Effector CD4-positive, alpha-beta T cell (primary cell): ENCODE data around the gene PAPPA2.
"Not testable (repeated sequence)": the region's sequence is repeated elsewhere in the genome, so short reads cannot be mapped to it uniquely, and the experiment has no call there.

Experiments used
- DNase-seq: peaks from one replicate; pipeline ENCODE4 v3.0.0-alpha.2; 2020

Gene PAPPA2

DNA sequence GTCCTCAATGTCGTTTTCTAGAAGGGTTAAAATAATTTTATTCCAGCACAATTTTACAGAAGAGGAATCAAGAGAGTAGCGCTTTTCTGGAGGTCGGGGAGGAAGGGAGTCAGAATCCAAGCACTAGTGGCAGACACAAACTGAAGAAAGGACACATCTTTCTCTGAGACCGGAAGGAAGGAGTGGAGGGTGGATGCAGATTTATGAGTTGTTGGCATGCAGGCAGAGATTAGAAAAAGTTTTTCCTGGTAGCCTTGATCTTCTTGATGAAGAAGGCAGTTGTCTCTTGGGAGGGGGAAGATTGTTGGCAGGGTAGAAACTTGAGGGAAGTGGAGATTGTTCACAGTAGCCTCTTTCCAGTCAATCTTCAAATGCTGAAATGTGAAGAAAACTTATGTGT lies 149.8 kb downstream of the PAPPA2 start:
- no peak for DNase-seq

DNA sequence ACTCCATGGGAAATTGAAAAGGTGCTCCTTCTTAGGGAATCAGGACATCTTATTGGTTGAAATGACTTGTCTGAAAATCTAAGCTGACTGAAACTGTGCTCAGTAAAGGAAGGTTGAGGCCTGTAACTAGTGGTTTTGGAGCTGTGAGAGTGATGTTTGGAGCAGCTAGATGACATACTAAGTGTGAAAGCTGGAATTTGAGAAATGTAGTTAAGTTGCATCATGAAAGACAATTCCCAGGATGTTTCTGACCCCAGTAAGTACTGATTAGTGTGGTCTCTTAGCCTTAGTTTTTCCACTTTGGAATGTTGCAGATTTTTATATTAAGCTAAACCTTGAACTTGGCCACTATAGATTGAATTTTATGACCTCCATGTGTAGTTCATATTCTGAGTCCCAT lies 154.9 kb downstream of the PAPPA2 start:
- no peak for DNase-seq

DNA sequence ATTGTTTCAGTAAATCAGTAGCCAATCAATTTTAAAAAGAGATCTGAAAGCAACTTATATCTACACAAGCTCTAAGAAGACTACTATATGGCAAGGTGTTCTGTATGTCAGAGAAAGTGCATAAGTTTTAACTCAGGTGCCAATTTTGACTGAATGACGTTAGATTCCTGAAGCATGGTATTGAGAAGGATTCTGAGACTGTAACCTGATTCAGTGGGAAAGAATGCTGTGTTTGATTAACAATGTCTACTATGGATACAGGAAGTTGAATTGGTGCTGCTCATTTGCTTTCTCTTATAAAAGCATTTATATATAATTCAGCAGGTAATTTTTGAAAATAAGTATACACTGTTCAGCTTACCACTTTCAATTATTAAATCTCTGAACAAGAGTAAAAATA lies 156.3 kb downstream of the PAPPA2 start:
- no peak for DNase-seq

DNA sequence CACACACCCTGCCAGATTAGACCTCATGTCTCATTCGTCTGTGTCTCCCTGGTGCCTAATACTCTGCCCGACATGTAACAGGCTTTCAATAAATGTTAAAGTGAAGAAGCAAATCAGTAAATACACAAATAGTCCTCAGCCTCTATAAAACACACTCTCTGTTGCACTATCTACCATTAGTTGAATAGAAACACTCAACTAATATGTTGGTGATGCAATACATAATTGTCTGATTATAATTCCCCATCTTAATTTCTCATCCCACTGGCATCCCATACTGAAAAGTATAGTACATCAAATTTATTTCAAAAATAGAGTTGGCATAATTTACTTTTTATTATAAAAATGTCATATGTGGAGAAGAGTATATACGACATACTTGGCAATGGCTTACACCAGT lies 162.4 kb downstream of the PAPPA2 start:
- DNase-seq, result no peak

DNA sequence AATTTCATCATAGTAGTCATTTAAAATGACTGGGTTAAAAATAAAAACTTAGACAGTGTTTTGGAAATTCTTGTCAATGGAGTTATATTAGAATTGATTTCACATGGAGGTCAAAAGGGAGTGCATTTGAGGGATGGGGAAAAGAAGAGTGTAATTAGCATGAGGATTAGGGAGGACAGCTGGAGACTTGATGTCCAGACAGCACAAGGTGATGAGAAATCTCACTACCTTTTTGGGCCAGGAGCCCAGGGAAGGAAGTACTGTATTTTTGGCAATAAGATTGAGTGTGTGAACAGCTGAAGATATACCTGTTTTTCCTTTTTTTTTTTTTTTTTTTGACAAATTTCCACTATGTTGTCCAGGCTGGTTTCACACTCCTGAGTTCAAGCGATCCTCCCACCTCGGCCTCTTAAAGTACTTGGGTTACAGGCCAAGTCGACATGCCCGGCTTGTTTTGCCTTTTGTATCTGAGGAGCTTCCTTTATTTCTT lies 163.6 kb downstream of the PAPPA2 start:
- no peak for DNase-seq

DNA sequence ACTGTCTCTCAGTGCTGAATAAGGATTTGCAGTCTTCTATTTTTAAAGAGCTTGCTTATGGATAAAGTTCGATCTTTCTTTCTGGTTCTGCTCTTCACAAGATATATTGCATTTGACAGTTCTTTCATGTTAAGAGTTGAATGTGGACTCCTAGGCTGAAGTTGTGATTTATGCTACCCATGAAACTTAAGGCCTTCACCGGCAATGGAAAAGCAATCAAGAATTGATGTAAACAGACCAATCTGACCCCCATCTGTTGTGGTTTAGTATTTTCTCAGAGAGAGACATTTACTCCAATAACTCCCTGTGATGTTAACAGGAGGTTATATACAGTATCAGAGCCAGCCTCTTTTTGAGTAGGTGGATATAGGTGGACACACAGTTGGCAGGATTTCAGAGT lies 165.8 kb downstream of the PAPPA2 start:
- no peak for DNase-seq

DNA sequence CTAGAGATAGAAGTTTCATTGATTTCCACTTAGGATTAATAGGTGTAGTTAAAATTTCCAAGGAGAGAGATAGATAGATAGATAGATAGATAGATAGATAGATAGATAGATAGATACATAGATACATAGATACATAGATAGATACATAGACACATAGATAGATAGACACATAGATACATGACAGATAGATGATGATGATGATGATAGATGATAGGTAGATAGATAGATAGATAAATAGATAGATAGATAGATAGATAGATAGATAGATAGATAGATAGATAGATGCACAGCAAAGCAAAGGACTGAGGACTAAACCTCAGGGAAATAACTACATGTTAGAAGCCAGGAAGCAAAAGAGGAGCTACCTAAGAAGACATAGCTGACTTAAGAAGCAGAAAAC lies 171.8 kb downstream of the PAPPA2 start:
- DNase-seq, result not testable (repeated sequence)

DNA sequence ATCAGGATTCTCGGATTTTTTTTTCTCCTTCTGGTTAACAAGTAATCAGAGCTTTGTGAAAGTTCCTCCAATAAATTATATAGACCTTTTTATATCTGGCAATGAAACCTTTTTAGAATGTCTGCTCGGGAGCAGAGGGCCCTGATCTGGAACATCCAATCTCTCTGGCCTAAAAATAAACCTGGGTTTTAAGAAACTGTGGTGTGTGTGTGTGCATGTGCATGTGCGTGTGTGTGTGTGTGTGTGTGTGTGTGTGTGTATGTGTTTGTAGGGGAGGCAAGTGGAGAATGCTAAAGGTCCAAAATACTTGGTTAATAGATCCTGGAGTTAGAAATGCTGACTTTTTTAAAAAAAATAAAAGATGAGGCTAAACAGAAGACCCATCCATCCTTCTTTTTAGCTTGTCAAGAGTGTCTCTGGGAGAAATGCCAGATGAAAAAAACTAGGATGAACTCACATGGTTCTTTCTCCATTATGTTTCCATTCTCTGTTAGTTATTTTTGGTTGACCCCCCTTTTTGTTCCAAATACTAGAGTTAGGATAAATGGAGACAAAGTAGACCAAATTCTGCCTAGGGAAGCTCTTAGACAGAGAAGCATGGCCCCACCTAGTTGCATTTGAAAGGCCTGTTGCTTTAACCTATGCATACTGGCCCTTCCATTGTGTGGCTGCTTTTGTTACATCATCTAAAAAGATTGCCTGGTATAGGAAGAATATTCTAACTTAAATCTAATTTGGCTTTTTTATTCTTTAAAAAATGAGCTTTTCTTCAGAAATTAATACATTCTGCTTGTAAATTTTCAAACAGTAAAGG lies 175.9 kb downstream of the PAPPA2 start:
- no peak for DNase-seq

DNA sequence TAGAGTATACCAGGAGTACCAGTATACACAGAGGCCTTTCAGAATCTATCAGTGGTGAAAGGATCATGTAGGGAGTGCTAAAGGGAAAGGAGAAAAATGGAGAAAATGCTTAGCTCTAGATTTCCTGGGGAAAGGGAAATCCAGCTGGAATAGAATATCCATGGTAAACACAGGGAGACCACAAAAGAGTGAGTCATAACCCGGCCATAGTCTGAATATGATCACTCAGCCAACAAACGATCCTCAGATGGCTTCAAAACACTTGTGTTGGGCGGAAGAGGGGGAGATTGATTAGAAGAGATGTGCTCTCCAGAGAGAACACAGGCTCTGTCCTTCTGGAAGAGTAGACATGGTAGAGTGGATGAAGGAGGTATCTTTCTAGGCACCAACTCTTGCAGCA lies 180.6 kb downstream of the PAPPA2 start:
- no peak for DNase-seq

DNA sequence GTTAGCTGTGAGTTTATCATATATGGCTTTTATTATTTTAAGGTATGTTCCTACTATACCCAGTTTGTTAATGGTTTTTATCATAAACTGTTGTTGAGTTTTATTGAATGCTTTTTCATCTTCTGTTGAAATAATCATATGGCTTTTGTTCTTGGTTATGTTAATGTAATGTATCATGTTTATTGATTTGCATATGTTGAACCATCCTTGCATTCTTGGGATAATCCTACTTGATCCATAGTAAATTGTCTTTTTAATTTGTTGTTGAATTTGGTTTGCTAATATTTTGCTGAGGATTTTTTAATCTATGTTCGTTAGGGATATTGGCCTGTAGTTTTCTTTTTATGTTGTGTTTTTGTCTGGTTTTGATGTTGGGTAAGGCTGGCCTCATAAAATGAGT lies 185.6 kb downstream of the PAPPA2 start:
- DNase-seq, result no peak

DNA sequence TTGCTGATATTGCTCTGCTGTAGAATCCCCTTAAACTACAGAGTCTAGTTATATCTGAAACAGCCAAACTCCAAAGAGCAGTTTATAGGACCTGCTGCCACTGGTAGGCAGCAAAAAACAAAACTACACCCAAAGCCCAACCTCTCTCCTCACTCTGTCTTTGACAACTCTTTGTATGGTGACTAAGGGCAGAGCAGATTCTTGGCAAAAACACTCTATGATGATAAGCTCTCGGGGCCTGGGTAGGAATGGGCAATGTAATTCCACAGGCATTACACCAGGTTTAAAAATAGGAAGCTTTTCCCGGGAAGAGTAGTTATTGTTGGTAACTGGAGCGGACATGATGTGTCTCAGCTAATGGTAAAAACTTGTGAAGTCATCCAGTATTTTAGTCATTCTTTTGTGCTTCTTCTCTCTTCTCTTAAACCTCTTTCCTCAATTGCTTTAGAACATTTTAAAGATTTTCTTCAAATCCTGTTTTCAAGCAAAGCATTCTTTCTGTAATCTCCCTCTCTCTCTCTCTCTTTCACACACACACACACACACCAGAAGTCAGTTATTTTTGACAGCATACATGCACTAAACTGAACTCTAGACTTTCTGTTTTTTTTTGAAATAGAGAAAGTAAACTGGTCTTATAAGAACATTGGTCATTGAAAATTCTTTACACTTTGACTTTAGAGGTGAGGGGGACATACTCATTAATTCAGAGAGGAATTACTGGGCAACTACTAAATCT lies 193.5 kb downstream of the PAPPA2 start:
- DNase-seq, result no peak

DNA sequence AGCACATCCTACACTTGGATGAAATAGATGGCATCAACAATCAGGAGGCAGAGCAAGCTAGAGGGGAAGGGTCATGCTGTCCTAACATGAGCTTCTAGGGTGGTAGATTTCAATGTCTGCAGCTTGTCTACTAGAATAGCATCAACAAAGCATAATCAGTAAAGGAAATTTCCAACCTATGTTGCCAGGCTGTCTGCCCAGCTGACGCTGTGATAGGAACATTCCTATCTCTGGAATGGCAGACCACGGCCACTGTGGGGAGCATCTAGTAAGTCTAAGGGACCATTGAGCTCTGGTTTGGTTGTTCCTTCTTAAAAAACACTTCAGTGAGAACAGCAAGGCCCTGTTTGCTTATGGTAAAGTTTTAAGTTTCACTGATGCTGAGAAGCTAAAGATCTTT lies 206.8 kb downstream of the PAPPA2 start:
- DNase-seq, result no peak

DNA sequence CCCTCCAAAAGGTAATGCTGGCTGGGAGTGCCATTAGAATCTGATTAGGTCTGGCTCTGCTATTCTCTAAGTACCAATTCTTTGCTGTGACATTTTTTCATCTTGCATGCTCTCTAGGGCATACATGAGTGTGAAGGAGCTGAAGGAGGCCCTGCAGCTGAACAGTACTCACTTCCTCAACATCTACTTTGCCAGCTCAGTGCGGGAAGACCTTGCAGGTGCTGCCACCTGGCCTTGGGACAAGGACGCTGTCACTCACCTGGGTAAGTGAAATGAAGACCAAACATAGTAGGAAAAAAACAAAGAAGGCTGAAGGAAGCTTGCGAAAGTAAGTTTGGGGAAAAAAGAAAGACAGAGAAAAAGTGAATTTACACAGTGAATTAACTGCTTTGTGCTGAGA lies 207.9 kb downstream of the PAPPA2 start:
- no peak for DNase-seq

DNA sequence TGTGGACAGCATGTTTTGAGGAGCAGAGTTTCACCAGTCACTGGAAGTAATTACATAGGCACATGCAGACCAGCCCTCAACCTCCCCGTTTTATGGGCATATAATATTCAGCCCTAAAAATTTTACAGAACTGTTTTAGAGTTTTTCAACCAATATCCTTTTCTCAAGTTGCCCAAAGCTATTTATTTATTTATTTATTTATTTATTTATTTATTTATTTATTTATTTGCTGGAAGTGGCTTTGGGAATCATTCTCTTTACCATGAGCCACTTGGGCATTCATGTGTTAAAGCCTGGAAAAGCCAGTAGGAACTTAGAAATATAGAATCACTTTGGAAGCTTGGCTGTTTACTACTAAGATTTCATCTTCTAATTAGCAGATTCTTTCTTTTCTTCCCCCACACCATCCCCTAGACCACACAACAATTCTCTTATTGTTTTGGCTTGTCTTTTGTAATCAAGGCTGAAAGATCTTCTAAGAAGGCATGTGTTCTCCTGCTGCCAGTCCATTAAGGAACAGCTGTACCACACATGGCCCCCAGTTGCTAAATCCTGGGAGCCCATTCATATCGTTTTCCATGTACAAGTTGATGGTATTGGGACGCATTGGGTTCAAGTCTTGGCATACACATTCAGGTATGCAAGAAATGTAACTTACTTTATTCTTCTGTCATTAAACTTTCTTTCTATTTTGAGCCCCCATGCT lies 220.0 kb downstream of the PAPPA2 start:
- no peak for DNase-seq

DNA sequence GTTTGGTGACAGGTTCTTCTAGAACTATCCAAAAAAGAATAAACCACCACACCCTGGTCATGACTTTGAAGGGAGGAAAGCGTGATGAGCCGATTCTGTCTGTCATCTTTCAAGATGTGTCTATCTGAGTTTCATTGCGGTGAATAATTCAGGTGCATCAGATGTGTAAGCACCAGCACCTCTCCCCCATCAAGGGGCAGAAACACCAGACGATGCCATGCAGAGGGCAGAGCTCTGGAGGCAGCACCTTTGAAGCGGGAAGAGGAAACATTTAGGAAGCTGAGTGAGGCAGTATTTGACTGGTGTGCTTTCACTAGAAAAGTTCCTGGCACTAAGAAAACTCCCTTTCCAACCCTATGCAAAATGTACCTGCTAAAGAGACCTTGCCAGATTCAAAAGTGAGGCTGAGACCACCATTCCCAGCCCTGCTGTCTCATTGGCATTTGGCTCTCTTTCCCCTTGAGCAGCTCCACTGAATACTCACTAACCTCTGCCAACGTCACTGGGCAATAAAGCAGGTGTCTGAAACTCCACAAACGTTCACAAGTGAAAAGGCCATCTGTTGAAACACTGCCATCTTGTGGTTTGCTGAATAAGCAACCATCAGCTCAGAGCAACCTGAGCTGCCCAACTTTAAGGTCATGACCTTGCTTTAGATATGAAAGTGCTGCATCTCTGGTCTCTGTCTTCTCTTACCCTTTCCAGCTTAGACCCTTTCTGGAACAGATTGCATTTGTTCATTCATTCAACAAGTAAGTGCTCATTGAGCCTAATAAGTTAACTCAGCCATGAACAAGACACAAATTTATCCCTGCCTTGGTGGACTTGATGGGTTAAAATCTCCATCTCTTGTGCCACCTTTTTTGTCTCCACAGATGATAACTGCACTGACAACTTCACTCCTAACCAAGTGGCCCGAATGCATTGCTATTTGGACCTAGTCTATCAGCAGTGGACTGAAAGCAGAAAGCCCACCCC lies 228.6 kb downstream of the PAPPA2 start:
- DNase-seq, result no peak

DNA sequence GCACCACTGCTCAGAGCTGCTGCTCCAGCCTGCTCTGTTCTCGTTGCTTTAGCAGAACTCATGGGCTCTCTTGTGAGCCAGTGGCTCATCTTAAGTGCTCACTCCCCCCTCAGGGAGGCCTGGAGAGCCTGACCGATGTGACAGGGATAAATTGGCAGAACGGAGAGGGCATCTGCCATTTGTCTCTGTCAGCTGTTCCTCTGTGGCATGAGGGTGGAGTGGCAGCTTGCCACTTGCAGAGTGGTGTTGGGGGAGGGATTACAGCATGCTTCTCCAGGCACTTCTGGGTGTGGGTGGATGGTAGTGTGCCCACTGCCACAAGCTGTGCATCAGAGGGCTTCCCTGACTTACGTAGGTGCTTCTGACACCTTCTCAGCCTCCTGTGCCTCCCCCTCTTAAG lies 229.5 kb downstream of the PAPPA2 start:
- no peak for DNase-seq

DNA sequence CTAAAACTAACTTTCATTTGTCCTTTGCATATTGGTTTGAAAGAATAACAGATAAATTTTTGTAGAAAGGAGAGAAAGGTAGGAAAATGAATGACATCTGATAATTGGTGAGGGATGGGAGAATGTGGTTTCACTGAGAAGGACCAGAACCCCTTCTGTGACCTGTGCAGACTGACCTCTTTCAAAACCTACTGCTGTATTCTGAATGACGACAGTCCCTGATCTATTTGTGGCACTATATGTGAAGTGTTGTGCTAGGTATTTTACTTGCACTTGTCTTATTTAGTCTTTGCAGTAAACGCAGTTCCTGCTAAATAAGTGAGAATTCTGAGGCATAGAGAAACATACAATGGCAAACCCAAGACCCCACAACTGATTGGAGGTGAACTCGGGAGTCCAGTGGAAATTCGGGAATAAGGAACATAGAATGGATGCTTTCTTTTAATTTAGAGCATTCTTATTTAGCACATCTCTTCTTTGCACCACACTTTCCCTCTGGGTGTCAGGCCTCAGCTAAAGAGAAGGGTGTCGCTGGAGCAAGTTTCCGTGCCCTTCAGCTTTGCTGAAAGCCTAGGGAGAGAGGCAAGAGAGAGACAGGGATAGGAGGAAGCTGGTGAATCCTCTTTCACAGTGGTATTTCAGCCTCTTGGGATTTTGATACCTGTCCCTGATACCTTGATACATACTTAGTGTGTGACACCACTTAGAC lies 230.2 kb downstream of the PAPPA2 start:
- no peak for DNase-seq

DNA sequence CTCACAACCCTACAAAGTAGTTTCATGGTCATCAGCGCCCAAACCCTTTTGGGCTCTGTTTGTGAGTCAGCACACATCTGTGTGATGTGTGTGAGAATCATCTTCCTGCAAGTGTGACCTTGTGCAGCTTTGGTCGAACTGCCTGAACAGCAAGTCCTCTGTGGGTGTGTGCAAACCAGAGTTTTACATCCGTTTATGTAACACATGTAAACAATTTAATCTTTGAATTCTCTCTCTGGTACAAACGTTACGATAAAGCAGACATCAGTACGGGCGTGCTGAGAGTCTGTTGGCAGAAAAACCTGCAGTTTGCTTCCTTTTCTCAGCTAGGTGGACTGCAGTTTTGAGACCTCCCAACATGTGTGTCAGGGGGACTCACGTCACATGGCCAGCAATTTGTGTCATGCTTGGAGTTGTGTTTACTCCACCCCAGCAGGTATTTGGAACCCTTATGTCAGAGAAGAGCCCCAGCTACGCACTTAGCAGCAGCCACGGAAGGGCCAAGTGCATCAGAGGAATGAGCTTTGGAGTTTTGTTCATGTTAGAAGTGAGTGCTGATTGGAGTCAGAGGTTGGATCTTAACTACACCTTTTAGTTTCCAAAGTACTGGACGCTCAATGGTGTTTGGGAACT lies 230.8 kb downstream of the PAPPA2 start:
- no peak for DNase-seq

DNA sequence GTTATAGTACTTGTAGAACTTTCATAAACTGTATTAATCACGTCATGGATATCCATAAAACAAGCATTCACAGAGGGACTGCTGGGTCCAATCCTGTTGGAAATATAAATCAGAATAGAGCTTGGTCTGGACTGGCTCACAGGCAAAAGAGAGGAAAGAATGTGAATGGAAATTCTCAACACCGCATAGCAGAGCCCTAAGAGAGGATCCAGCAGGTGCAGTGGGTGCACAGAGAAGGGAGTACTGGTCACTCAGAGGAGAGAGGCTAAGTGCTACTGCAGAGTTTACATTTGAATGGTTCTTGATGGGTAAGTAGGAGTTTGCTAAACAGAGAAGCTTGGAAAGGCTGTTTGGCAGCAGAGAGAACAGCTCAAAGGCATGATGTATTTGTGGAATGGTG lies 231.7 kb downstream of the PAPPA2 start:
- DNase-seq, result no peak

DNA sequence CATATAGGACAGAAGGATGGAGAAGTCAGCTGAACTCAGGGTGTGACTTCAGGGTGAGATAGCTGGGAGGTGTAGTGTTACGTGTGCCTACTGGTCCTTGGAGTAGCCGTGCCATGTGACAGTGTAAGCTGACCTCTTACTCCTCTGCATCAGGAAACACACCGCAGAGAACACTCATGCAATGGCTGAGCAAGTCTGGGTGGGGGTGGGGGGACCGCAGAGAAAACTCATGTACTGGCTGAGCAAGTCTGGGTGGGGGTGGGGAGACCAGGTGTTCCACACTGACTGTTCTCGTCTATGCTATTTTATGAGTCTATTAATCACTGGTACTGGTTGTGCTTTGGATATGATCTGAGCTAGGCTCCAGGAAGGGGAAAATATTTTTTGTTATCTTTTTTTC lies 233.1 kb downstream of the PAPPA2 start:
- DNase-seq, result no peak

DNA sequence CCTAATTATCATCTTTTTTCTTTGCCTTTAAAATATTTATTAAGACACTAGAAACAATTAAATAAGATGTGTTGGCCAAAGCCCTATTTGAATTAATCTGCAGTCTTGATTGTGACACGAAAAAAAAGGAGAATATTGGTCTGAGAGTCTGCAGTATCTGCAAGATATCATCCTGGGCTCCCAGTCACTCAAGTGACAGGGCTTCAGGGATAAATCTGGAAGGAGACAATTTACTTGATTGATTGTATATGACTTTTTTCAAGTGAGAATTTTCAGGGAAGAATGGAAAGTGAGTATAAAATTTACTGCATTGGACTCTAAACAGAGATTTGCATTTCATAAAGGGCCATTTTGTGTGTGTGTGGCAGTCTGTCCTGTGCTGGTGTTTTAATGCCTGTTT lies 233.7 kb downstream of the PAPPA2 start:
- DNase-seq, result no peak
